Measurements from ENCODE around the gene PCDHGC3.

Gene PCDHGC3

DNA sequence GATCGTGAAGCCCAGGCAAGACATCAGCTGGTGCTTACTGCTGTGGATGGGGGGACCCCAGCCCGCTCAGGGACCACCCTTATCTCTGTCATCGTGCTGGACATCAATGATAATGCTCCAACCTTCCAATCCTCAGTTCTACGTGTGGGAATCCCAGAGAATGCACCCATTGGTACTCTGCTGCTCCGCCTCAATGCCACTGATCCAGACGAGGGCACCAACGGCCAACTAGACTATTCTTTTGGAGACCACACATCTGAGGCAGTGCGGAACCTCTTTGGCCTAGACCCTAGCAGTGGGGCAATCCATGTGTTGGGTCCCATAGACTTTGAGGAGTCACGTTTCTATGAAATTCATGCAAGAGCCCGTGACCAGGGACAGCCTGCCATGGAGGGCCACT lies 14.1 kb downstream of the PCDHGC3 start:
- no peak for DNase-seq (ENCODE audit: extremely low spot score)
- ChIA-PET POLR2A (no interaction called here), CTCF (no interaction called here)
- no peak for TF ChIP-seq FOXA1 (IDR thresholded peaks at IDR 0.05)
- TF ChIP-seq SUZ12 (IDR thresholded peaks at IDR 0.05): no peak
- TF ChIP-seq SP1 (IDR thresholded peaks at IDR 0.05): no peak
- TF ChIP-seq BHLHE40 (IDR thresholded peaks at IDR 0.05; ENCODE audit: borderline replicate concordance): no peak
- no peak for TF ChIP-seq ZNF384 (IDR thresholded peaks at IDR 0.05)
- TF ChIP-seq, protein P1, sequence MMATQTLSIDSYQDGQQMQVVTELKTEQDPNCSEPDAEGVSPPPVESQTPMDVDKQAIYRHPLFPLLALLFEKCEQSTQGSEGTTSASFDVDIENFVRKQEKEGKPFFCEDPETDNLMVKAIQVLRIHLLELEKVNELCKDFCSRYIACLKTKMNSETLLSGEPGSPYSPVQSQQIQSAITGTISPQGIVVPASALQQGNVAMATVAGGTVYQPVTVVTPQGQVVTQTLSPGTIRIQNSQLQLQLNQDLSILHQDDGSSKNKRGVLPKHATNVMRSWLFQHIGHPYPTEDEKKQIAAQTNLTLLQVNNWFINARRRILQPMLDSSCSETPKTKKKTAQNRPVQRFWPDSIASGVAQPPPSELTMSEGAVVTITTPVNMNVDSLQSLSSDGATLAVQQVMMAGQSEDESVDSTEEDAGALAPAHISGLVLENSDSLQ (IDR thresholded peaks at IDR 0.05): no peak
- no peak for TF ChIP-seq L3MBTL2 (conservative IDR thresholded peaks at IDR 0.05)
- no peak for TF ChIP-seq NFRKB (IDR thresholded peaks at IDR 0.05)
- no peak for TF ChIP-seq LEF1 (IDR thresholded peaks at IDR 0.05; ENCODE audit: borderline replicate concordance)
- TF ChIP-seq ARNT (IDR thresholded peaks at IDR 0.05): no peak
- TF ChIP-seq TARDBP (IDR thresholded peaks at IDR 0.05): no peak
- no peak for TF ChIP-seq CTBP1 (IDR thresholded peaks at IDR 0.05; ENCODE audit: borderline replicate concordance)
- no peak for TF ChIP-seq FOXM1 (IDR thresholded peaks at IDR 0.05; ENCODE audit: borderline replicate concordance)
- TF ChIP-seq FOXK2 (IDR thresholded peaks at IDR 0.05): no peak
- TF ChIP-seq ELF4 (IDR thresholded peaks at IDR 0.05): no peak
- TF ChIP-seq HDGF (IDR thresholded peaks at IDR 0.05; ENCODE audit: borderline replicate concordance): no peak

DNA sequence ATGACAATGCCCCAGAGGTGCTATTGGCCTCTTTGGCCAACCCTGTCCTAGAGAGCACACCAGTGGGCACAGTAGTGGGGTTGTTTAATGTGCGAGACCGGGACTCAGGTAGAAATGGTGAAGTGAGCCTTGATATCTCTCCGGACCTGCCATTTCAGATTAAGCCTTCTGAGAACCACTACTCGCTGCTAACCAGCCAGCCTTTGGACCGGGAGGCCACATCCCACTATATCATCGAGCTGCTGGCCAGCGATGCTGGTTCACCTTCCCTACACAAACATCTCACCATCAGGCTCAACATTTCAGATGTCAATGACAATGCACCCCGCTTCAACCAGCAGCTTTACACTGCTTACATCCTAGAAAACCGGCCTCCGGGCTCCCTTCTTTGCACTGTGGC lies 14.5 kb downstream of the PCDHGC3 start:
- no peak for DNase-seq (ENCODE audit: extremely low spot score)
- ChIA-PET CTCF (no interaction called here), POLR2A (no interaction called here)

GRCh38 chr5:141490771-141491170 lies 15.0 kb downstream of the PCDHGC3 start:
- ChIA-PET CTCF (no interaction called here), POLR2A (no interaction called here)
- DNase-seq (ENCODE audit: extremely low spot score): no peak
- no peak for TF ChIP-seq NFRKB (IDR thresholded peaks at IDR 0.05)

More for the DNA sequence above, 14.5 kb downstream of the PCDHGC3 start:
- TF ChIP-seq NFRKB (IDR thresholded peaks at IDR 0.05): no peak
- TF ChIP-seq SP1 (IDR thresholded peaks at IDR 0.05): no peak
- TF ChIP-seq TARDBP (IDR thresholded peaks at IDR 0.05): no peak
- no peak for TF ChIP-seq L3MBTL2 (conservative IDR thresholded peaks at IDR 0.05)

DNA sequence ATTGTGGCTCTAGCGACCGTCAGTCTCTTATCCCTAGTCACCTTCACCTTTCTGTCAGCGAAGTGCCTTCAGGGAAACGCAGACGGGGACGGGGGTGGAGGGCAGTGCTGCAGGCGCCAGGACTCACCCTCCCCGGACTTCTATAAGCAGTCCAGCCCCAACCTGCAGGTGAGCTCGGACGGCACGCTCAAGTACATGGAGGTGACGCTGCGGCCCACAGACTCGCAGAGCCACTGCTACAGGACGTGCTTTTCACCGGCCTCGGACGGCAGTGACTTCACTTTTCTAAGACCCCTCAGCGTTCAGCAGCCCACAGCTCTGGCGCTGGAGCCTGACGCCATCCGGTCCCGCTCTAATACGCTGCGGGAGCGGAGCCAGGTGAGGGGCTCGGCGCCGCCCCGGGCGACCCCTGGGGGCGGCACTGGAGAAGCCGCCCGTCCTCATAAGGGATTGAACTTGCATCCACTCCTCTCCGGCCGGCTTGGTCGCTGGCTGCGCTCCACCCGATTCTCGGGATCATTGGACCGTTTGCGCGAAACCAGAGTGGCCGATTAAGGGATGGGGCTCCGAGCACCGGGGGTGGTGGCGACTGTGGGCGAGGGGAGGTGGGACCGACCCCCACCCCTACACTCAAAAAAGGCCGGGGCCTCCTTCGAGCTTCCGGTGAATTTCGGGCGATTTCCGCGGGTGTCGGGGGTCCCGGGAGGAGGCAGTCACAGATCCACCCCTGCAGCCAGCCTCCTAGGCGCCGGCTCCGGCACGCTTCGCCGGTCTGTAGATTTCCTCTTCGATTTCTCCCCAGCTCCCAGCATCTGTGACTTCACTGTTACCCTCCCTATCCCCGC lies 15.8 kb downstream of the PCDHGC3 start:
- ChIA-PET CTCF (interaction anchor here (0.8 kb wide), 1 partner anchor 341 kb away, joined by 3 read pairs; no protein-coding TSS in a partner anchor), POLR2A (no interaction called here)
- TF ChIP-seq L3MBTL2 (conservative IDR thresholded peaks at IDR 0.05) (no peak), BHLHE40 (IDR thresholded peaks at IDR 0.05; ENCODE audit: borderline replicate concordance) (no peak), SUZ12 (IDR thresholded peaks at IDR 0.05) (no peak), FOXA1 (IDR thresholded peaks at IDR 0.05) (no peak), SP1 (IDR thresholded peaks at IDR 0.05) (no peak), LEF1 (IDR thresholded peaks at IDR 0.05; ENCODE audit: borderline replicate concordance) (no peak), ARNT (IDR thresholded peaks at IDR 0.05) (no peak), NFRKB (IDR thresholded peaks at IDR 0.05) (no peak), TARDBP (IDR thresholded peaks at IDR 0.05) (no peak), HDGF (IDR thresholded peaks at IDR 0.05; ENCODE audit: borderline replicate concordance) (no peak), ELF4 (IDR thresholded peaks at IDR 0.05) (no peak), FOXK2 (IDR thresholded peaks at IDR 0.05) (no peak), ZNF384 (IDR thresholded peaks at IDR 0.05) (no peak), FOXM1 (IDR thresholded peaks at IDR 0.05; ENCODE audit: borderline replicate concordance) (no peak), CTBP1 (IDR thresholded peaks at IDR 0.05; ENCODE audit: borderline replicate concordance) (no peak)
- TF ChIP-seq, protein P1 (IDR thresholded peaks at IDR 0.05): no peak
- no peak for DNase-seq (ENCODE audit: extremely low spot score)

- no peak for TF ChIP-seq FOXK2 (IDR thresholded peaks at IDR 0.05)
- TF ChIP-seq SP1 (IDR thresholded peaks at IDR 0.05): no peak
- POLR2A ChIA-PET: interaction anchor here (1.4 kb wide), 1 partner anchor 17 kb away, joined by 4 read pairs; no protein-coding TSS in a partner anchor
- no peak for DNase-seq (ENCODE audit: extremely low spot score)
- CTCF ChIA-PET: interaction anchor here (0.8 kb wide), 1 partner anchor 342 kb away, joined by 3 read pairs; no protein-coding TSS in a partner anchor
These were observed 16.6 kb downstream of the PCDHGC3 start for GRCh38 chr5:141492168-141492885.

- TF ChIP-seq TARDBP (IDR thresholded peaks at IDR 0.05): no peak
- TF ChIP-seq L3MBTL2 (conservative IDR thresholded peaks at IDR 0.05): no peak
- TF ChIP-seq HDGF (IDR thresholded peaks at IDR 0.05; ENCODE audit: borderline replicate concordance): no peak
- no peak for TF ChIP-seq NFRKB (IDR thresholded peaks at IDR 0.05)
- TF ChIP-seq FOXA1 (IDR thresholded peaks at IDR 0.05): no peak
- ChIA-PET CTCF (interaction anchor here (1.4 kb wide), 1 partner anchor 31 kb away, joined by 4 read pairs; no protein-coding TSS in a partner anchor), POLR2A (interaction anchor here (0.9 to 1.4 kb wide), 2 partner anchors 18 kb away, joined by 3 to 4 read pairs; partner anchors contain the start of gene PCDHGC3)
- DNase-seq (ENCODE audit: extremely low spot score): no peak
These were observed 18.0 kb downstream of the PCDHGC3 start for GRCh38 chr5:141493500-141494422.
